CD8-positive, alpha-beta memory T cell (primary cell): ENCODE results near the gene KLLN. TPM values are rescaled to one million over a fixed set of nuclear protein-coding genes. Genes with fewer than 3 reads are reported as not detected.
"Not testable (repeated sequence)": the region's sequence is repeated elsewhere in the genome, so short reads cannot be mapped to it uniquely, and the experiment has no call there.

Experiments
- CTCF ChIA-PET: fragments of 350-600 bp; sonication (Branson Sonifier 250); formaldehyde crosslinking; loops from one replicate; lab custom pipeline; 2021; ENCODE audit warnings: antibody characterized with exemption; lab: Charles Lee
- POLR2A ChIA-PET: fragments of 350-600 bp; sonication (Branson Sonifier 250); formaldehyde crosslinking; loops from one replicate; lab custom pipeline; 2021; ENCODE audit warnings: antibody characterized with exemption; lab: Charles Lee
- DNase-seq, 5 donors: peaks; one replicate each; pipeline versions ENCODE4 v3.0.0 to v3.0.0-alpha.2; 2020 to 2022; ENCODE audit warnings: mixed read lengths in 1 of 5
- H3K27ac ChIP-seq: one replicate; pipeline ENCODE4 v1.7.0; 2013; ENCODE audit warnings: low read depth, mild to moderate bottlenecking, low read length, moderate library complexity
- H3K27me3 ChIP-seq: 2 replicates; pipeline ENCODE4 v1.7.0; 2013; ENCODE audit warnings: low read length, mild to moderate bottlenecking; ENCODE audit not compliant: insufficient read depth, poor library complexity, severe bottlenecking
- H3K36me3 ChIP-seq: 2 replicates; pipeline ENCODE4 v1.7.0; 2013; ENCODE audit warnings: mild to moderate bottlenecking, low read length, moderate library complexity; ENCODE audit not compliant: insufficient read depth
- H3K4me1 ChIP-seq: 2 replicates; pipeline ENCODE4 v1.7.0; 2013; ENCODE audit warnings: mild to moderate bottlenecking, low read length, moderate library complexity; ENCODE audit not compliant: insufficient read depth
- H3K4me3 ChIP-seq: 2 replicates; pipeline ENCODE4 v1.7.0; 2013; ENCODE audit warnings: mild to moderate bottlenecking, low read length
- H3K9me3 ChIP-seq: 2 replicates; pipeline ENCODE4 v1.7.0; 2013; ENCODE audit warnings: mild to moderate bottlenecking, low read length
- H3K27ac Mint-ChIP-seq, 8 donors: one replicate each; pipeline ENCODE4 v1.8.0; 2020 to 2021; ENCODE audit warnings: mixed read lengths in 8 of 8, mild to moderate bottlenecking in 6 of 8, inconsistent platforms in 3 of 8, moderate library complexity in 3 of 8
- H3K27me3 Mint-ChIP-seq, 2 donors: one replicate each; pipeline ENCODE4 v1.8.0; 2020 to 2021; ENCODE audit warnings: mixed read lengths in 2 of 2, mild to moderate bottlenecking in 1 of 2, moderate library complexity in 1 of 2
- H3K36me3 Mint-ChIP-seq, 3 donors: one replicate each; pipeline ENCODE4 v1.8.0; 2020 to 2021; ENCODE audit warnings: mixed read lengths in 3 of 3, inconsistent platforms in 1 of 3, mild to moderate bottlenecking in 1 of 3
- H3K4me1 Mint-ChIP-seq, 3 donors: one replicate each; pipeline ENCODE4 v1.8.0; 2020 to 2021; ENCODE audit warnings: mixed read lengths in 3 of 3, inconsistent platforms in 1 of 3, mild to moderate bottlenecking in 1 of 3
- H3K4me3 Mint-ChIP-seq, 7 donors: one replicate each; pipeline ENCODE4 v1.8.0; 2020 to 2021; ENCODE audit warnings: mixed read lengths in 7 of 7, mild to moderate bottlenecking in 6 of 7, moderate library complexity in 4 of 7, inconsistent platforms in 2 of 7
- H3K9me3 Mint-ChIP-seq, 5 donors: one replicate each; pipeline ENCODE4 v1.8.0; 2020 to 2022; ENCODE audit warnings: mixed read lengths in 5 of 5, mild to moderate bottlenecking in 3 of 5, moderate library complexity in 2 of 5, inconsistent platforms in 1 of 5
- polyA plus RNA-seq: library from polyadenylated mRNA; unstranded; fragments of 300-500 nt; fragmentation: Illumina TruSeq; gene quantifications from one replicate; pipeline ENCODE4 v1.2.3, GENCODE V29; 2021
- total RNA-seq, 2 experiments: library from RNA; stranded (reverse); gene quantifications; one replicate each; pipeline ENCODE4 v1.2.3, GENCODE V29; 2021

The KLLN gene
- total and polyA plus RNA-seq, 3 experiments from 2014 or later: 0.39 to 1.1 (median 0.80) TPM

DNA sequence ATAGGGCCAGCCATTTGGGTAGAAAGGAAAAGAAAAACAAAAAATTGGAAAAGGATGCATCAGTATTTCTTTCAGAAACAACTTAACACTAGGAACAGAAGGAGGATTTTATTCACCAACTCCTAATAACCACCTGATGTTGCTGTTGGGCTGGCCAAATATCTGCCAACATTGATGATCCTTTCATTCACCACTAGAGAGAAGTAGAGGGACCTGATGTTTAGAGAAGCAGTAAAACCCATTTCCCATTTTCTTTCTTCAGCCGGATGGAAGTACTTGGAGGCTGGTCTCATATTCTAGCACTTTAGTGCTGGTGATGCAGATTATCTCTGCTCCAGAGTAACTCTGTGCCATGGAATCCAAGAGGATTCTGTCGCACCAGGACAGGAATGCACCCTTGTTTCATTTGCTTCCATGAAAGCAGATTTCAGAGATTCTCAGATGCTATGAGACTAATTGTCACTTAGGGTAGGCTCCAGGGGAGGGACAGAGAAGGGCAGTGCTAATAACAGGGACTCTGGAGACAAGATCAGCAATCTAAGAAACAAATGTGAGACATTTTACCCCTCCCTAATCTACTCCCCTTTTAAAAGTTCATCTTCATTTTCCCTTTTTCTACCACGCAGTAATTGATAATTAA, 3.1 kb downstream of the KLLN start:
- peak in 3 of 5 donors; percentile 49 to 58 (median 52) for DNase-seq
- Histone ChIP-seq H3K9me3 (no peaks in the 10 kb centered on the region), H3K4me1 (peaks cover 13% of the 10 kb centered on the region), H3K27ac (no peak overlapping the region), H3K27me3 (no peaks in the 10 kb centered on the region), H3K4me3 (no peak overlapping the region), H3K36me3 (no peaks in the 10 kb centered on the region)
- Mint-ChIP-seq H3K27me3 (peaks cover 0 to 6% of the 10 kb centered on the region in 2 donors), H3K4me1 (peaks cover 20 to 34% (median 32%) of the 10 kb centered on the region in 3 donors), H3K36me3 (peaks cover 0 to 27% (median 0%) of the 10 kb centered on the region in 3 donors), H3K9me3 (peaks cover 0 to 2% (median 0%) of the 10 kb centered on the region in 5 donors), H3K27ac (peak overlapping the region; percentile 52 to 96 (median 89)), H3K4me3 (peak overlapping the region; percentile 24 to 94 (median 48))
- ChIA-PET POLR2A (no interaction called here), CTCF (interaction anchor here (1.3 to 10.7 kb wide), 8 partner anchors 9 to 692 kb away, joined by 3 to 106 read pairs (median 15); partner anchors contain the start of gene ATAD1)

DNA sequence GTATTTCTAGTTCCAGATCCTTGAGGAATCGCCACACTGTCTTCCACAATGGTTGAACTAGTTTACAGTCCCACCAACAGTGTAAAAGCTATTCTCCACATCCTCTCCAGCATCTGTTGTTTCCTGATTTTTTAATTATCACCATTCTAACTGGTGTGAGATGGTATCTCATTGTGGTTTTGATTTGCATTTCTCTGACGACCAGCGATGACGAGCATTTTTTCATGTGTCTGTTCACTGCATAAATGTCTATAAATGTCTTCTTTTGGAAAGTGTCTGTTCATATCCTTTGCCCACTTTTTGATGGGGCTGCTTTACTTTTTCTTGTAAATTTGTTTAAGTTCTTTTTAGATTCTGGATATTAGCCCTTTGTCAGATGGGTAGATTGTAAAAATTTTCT, 7.7 kb downstream of the KLLN start:
- H3K27ac ChIP-seq, H3K4me3 ChIP-seq, H3K9me3 Mint-ChIP-seq, H3K9me3 ChIP-seq, H3K36me3 ChIP-seq, H3K27me3 ChIP-seq, H3K27me3 Mint-ChIP-seq, H3K4me1 ChIP-seq, H3K4me3 Mint-ChIP-seq, H3K36me3 Mint-ChIP-seq: not testable (repeated sequence)
- Mint-ChIP-seq H3K4me1 (peaks cover 11 to 21% (median 19%) of the 10 kb centered on the region in 3 donors), H3K27ac (peak overlapping the region in 3 of 8 donors; percentile 1 to 74 (median 23))
- CTCF ChIA-PET: interaction anchor here (10.7 kb wide), 1 partner anchor 532 kb away, joined by 106 read pairs; no protein-coding TSS in a partner anchor
- DNase-seq: peak in 1 of 5 donors; percentile 23
- POLR2A ChIA-PET: interaction anchor here (0.5 kb wide), 1 partner anchor 265 kb away, joined by 5 read pairs; no protein-coding TSS in a partner anchor

DNA sequence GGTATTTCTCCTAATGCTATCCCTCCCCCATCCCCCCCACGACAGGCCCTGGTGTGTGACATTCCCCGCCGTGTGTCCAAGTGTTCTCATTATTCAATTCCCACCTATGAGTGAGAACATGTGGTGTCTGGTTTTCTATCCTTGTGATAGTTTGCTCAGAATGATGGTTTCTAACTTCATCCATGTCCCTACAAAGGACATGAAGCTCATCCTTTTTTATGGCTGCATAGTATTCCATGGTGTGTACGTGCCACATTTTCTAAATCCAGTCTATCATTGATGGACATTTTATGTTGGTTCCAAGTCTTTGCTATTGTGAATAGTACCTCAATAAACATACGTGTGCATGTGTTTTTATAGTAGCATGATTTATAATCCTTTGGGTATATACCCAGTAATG, 8.1 kb downstream of the KLLN start:
- H3K36me3 ChIP-seq, CTCF ChIA-PET: not testable (repeated sequence)

DNA sequence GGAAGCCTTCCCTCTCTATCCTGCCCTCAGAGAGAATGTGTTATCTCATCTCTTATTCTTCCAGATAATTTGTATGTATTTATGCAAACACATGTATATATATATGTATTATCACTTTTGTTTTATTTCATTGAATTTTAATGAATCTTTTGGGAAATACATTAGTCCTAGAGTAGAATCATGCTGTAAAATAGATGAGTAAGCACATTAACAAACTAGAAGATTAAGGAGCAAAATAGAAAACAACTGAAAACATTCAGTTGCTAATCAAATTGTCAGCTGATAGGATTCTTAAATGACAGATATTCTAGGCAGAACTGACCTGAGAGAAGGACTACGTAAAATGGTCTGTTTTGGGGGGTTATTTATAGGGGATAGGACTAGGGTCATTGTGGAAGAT, 11.2 kb downstream of the KLLN start:
- Mint-ChIP-seq H3K4me1 (peaks cover 5 to 13% (median 11%) of the 10 kb centered on the region in 3 donors), H3K27ac (no peak overlapping the region), H3K9me3 (peaks cover 0 to 2% (median 0%) of the 10 kb centered on the region in 5 donors), H3K36me3 (no peaks in the 10 kb centered on the region), H3K27me3 (peaks cover 0 to 3% of the 10 kb centered on the region in 2 donors), H3K4me3 (no peak overlapping the region)
- Histone ChIP-seq H3K36me3 (no peaks in the 10 kb centered on the region), H3K27me3 (no peaks in the 10 kb centered on the region), H3K4me3 (no peak overlapping the region), H3K27ac (no peak overlapping the region), H3K4me1 (no peaks in the 10 kb centered on the region), H3K9me3 (no peaks in the 10 kb centered on the region)
- ChIA-PET CTCF (interaction anchor here (0.7 to 5.0 kb wide), 5 partner anchors 9 to 731 kb away, joined by 3 to 30 read pairs (median 4); partner anchors contain the start of genes KLLN, PTEN and RNLS), POLR2A (no interaction called here)
- no peak for DNase-seq

More for the DNA sequence above, 8.1 kb downstream of the KLLN start:
- peak overlapping the region in 2 of 8 donors; percentile 1 to 23 for H3K27ac Mint-ChIP-seq
- H3K4me3 ChIP-seq, POLR2A ChIA-PET, H3K4me3 Mint-ChIP-seq, H3K27ac ChIP-seq, H3K9me3 ChIP-seq, H3K4me1 ChIP-seq, H3K27me3 Mint-ChIP-seq, H3K36me3 Mint-ChIP-seq, DNase-seq, H3K9me3 Mint-ChIP-seq, H3K27me3 ChIP-seq: not testable (repeated sequence)
- peaks cover 8 to 17% (median 15%) of the 10 kb centered on the region in 3 donors for H3K4me1 Mint-ChIP-seq

DNA sequence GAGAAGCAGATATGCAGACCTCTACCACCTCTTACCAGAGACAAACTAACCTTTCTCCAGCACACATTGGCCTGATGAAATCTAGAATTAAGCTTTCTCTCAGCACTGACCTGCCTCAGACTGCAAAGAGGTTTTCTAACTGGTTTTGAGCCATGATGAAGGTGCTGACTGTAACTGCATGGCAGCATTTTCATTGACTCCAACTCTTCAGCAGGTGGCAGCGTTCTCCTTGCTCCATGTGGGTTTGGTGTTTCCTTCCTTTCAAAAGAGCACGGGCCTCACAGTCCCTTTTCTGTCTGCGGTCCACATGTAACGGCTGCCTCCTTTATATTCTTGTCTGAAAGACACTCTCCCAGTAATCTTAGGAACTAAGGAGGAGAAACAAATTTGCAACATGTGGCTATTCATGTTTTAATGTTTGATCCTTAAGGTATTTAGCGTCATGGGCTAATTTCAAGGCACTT, 12.6 kb downstream of the KLLN start:
- H3K36me3 ChIP-seq: no peaks in the 10 kb centered on the region
- H3K4me1 Mint-ChIP-seq: peaks cover 5 to 12% (median 10%) of the 10 kb centered on the region in 3 donors
- H3K9me3 ChIP-seq: no peaks in the 10 kb centered on the region
- H3K27ac ChIP-seq: no peak overlapping the region
- H3K27me3 Mint-ChIP-seq: peaks cover 0 to 3% of the 10 kb centered on the region in 2 donors
- DNase-seq: peak; percentile 11 to 63 (median 43)
- ChIA-PET CTCF (interaction anchor here (0.8 to 5.0 kb wide), 13 partner anchors 10 to 732 kb away, joined by 3 to 30 read pairs (median 4); partner anchors contain the start of genes ATAD1, KLLN, PTEN and RNLS), POLR2A (no interaction called here)
- peaks cover 0 to 2% (median 0%) of the 10 kb centered on the region in 5 donors for H3K9me3 Mint-ChIP-seq
- no peak overlapping the region for H3K27ac Mint-ChIP-seq
- no peaks in the 10 kb centered on the region for H3K4me1 ChIP-seq
- no peaks in the 10 kb centered on the region for H3K27me3 ChIP-seq
- no peak overlapping the region for H3K4me3 ChIP-seq
- H3K4me3 Mint-ChIP-seq: no peak overlapping the region
- no peaks in the 10 kb centered on the region for H3K36me3 Mint-ChIP-seq

DNA sequence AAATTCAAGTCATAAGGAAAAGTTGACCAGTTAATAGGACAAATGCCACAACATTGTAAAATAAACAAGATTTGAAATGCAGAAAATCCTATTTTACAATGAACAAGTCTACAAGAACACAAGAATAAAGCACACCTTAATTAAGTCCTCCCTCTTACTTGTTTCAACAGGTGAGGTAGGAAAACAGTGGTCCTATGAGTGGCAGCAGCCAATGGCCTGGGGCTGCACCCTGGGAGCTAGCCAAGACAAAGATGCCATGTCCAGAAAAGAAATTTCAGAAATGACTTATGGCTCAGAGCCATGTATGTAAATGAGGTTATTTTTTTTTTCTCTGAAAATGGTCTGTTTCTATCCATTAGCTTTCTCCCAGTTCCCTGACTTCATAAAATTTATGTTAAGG, 14.3 kb downstream of the KLLN start:
- no peak overlapping the region for H3K4me3 ChIP-seq
- H3K4me1 ChIP-seq: no peaks in the 10 kb centered on the region
- H3K9me3 ChIP-seq: no peaks in the 10 kb centered on the region
- POLR2A ChIA-PET: no interaction called here
- no peaks in the 10 kb centered on the region for H3K27me3 ChIP-seq
- Mint-ChIP-seq H3K4me1 (peaks cover 3 to 7% (median 6%) of the 10 kb centered on the region in 3 donors), H3K4me3 (no peak overlapping the region), H3K27ac (no peak overlapping the region), H3K36me3 (no peaks in the 10 kb centered on the region), H3K27me3 (peaks cover 0 to 2% of the 10 kb centered on the region in 2 donors), H3K9me3 (no peaks in the 10 kb centered on the region)
- DNase-seq: no peak
- H3K36me3 ChIP-seq: no peaks in the 10 kb centered on the region
- H3K27ac ChIP-seq: no peak overlapping the region
- CTCF ChIA-PET: interaction anchor here (1.5 to 5.0 kb wide), 3 partner anchors 8 to 540 kb away, joined by 3 to 30 read pairs (median 25); partner anchors contain the start of genes KLLN and PTEN

DNA sequence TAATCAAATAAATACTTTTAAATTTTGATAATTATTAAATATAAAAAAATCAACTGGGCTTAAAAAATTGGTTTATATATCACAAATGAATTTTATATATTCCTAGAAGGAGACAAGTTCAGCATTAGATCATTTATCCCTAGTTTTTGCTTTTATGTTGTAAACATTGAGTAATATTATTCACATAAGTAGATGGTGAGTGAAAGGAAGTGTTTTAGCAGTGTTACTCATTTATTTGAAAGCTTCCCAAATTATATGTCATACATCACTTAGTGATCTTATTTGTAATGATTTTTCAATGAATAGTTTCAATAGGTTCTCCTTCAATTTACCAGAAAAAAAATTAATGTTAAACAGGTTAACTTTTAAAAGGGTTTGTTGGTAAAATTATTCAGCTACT, 15.8 kb downstream of the KLLN start:
- no peak for DNase-seq
- no peaks in the 10 kb centered on the region for H3K36me3 ChIP-seq
- Mint-ChIP-seq H3K4me3 (no peak overlapping the region), H3K27ac (no peak overlapping the region), H3K36me3 (no peaks in the 10 kb centered on the region), H3K4me1 (peaks cover 3 to 7% (median 6%) of the 10 kb centered on the region in 3 donors), H3K9me3 (no peaks in the 10 kb centered on the region), H3K27me3 (peaks cover 0 to 2% of the 10 kb centered on the region in 2 donors)
- no peaks in the 10 kb centered on the region for H3K9me3 ChIP-seq
- no peak overlapping the region for H3K4me3 ChIP-seq
- H3K27ac ChIP-seq: no peak overlapping the region
- CTCF ChIA-PET: no interaction called here
- POLR2A ChIA-PET: no interaction called here
- H3K27me3 ChIP-seq: no peaks in the 10 kb centered on the region
- H3K4me1 ChIP-seq: no peaks in the 10 kb centered on the region

DNA sequence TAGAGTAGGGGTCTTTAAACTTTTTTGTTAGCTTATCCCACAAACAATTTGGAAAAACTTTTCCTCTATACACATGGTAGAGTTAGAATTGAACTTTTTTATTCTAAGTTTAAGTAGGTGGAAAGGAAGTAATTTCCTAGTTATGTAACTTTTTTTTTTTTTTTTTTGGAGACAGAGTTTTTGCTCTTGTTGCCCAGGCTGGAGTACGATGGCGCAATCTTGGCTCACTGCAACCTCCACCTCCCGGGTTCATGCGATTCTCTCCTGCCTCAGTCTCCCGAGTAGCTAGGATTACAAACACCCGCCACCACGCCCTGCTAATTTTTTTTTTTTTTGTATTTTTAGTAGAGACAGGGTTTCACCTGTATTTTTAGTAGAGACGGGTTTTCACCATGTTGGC, 16.6 kb downstream of the KLLN start:
- H3K27me3 Mint-ChIP-seq, H3K36me3 ChIP-seq, H3K27ac ChIP-seq, H3K9me3 Mint-ChIP-seq, H3K36me3 Mint-ChIP-seq, H3K9me3 ChIP-seq, H3K27me3 ChIP-seq, POLR2A ChIA-PET, DNase-seq, H3K4me3 Mint-ChIP-seq, H3K4me3 ChIP-seq, CTCF ChIA-PET, H3K4me1 Mint-ChIP-seq, H3K4me1 ChIP-seq: not testable (repeated sequence)
- H3K27ac Mint-ChIP-seq: peak overlapping the region in 1 of 8 donors; percentile 70
